Caco-2 (cell line): Measurements from ENCODE around the gene SEMA3F. TPM values are rescaled to one million over a fixed set of nuclear protein-coding genes. Genes with fewer than 3 reads are reported as not detected.

Source experiments
- BruUV-seq: library from RNA; stranded (reverse); fragments of 400-500 nt; replicated peaks from 2 replicates; lab custom pipeline; 2021; lab: Mats Ljungman, UMichigan
- CTCF ChIA-PET: fragments of 300-600 bp; sonication (Branson Sonifier 250); formaldehyde crosslinking; loops from one replicate; lab custom pipeline; 2022; ENCODE audit warnings: antibody characterized with exemption; lab: Charles Lee
- POLR2A ChIA-PET: fragments of 300-600 bp; sonication (Branson Sonifier 250); formaldehyde crosslinking; loops from one replicate; lab custom pipeline; 2022; ENCODE audit warnings: antibody characterized with exemption; lab: Charles Lee
- DNase-seq, 2 experiments: peaks; one replicate each; pipeline versions ENCODE4 v3.0.0 to v3.0.0-alpha.2; 2020 to 2022
- H3K27me3 ChIP-seq: replicated peaks from 2 replicates; pipeline ENCODE4 v1.6.0; 2011; ENCODE audit warnings: low read length; ENCODE audit not compliant: control insufficient read depth, insufficient read depth
- H3K36me3 ChIP-seq: 2 replicates; pipeline ENCODE4 v1.5.1; 2011; ENCODE audit warnings: low read length; ENCODE audit not compliant: control insufficient read depth, insufficient read depth
- H3K4me1 ChIP-seq: fragments of 250-450 bp; sonication (Bioruptor Pico); 2 replicates; pipeline ENCODE4 v1.5.1; 2020; ENCODE audit warnings: mild to moderate bottlenecking
- H3K4me3 ChIP-seq: 2 replicates; pipeline ENCODE4 v1.5.1; 2011; ENCODE audit warnings: low read depth, mild to moderate bottlenecking, control low read depth, low read length
- H3K9me3 ChIP-seq: fragments of 250-450 bp; sonication (Bioruptor Pico); 2 replicates; pipeline ENCODE4 v1.5.1; 2020; ENCODE audit warnings: mild to moderate bottlenecking, moderate library complexity
- H3K27ac Mint-ChIP-seq: one replicate; pipeline ENCODE4 v1.8.0; 2022; ENCODE audit warnings: mixed read lengths; ENCODE audit not compliant: unreplicated experiment
- H3K27me3 Mint-ChIP-seq: one replicate; pipeline ENCODE4 v1.8.0; 2022; ENCODE audit warnings: mixed read lengths; ENCODE audit not compliant: insufficient read depth, unreplicated experiment
- H3K36me3 Mint-ChIP-seq: one replicate; pipeline ENCODE4 v1.8.0; 2022; ENCODE audit warnings: mild to moderate bottlenecking, mixed read lengths; ENCODE audit not compliant: insufficient read depth, unreplicated experiment
- H3K4me1 Mint-ChIP-seq: one replicate; pipeline ENCODE4 v1.8.0; 2022; ENCODE audit warnings: low read depth, mixed read lengths; ENCODE audit not compliant: unreplicated experiment
- H3K4me3 Mint-ChIP-seq: one replicate; pipeline ENCODE4 v1.8.0; 2022; ENCODE audit warnings: mild to moderate bottlenecking, moderate library complexity, mixed read lengths; ENCODE audit not compliant: unreplicated experiment
- H3K9me3 Mint-ChIP-seq: one replicate; pipeline ENCODE4 v1.8.0; 2022; ENCODE audit warnings: mixed read lengths; ENCODE audit not compliant: unreplicated experiment
- intact Hi-C: fragments of 100-400 bp; cut with micrococcal nuclease; formaldehyde crosslinking; loops from one replicate; pipeline ENCODE4 v1.10.0; 2022; ENCODE audit not compliant: unreplicated experiment
- total RNA-seq: library from RNA; stranded (reverse); gene quantifications from 2 replicates; pipeline ENCODE4 v1.2.3, GENCODE V29; 2022
- TF ChIP-seq, protein P1 (sequence below), 2 experiments: fragments of 200-600 bp in 1 of 2; IDR thresholded peaks; 1 replicate in 1 of 2; 2 replicates in 1 of 2; pipeline versions ENCODE4 v1.5.1 to v1.8.0; 2011 to 2022; ENCODE audit warnings: antibody characterized with exemption in 1 of 2, control low read depth in 1 of 2, inconsistent platforms in 1 of 2, low read depth in 1 of 2, low read length in 1 of 2, mild to moderate bottlenecking in 1 of 2, moderate library complexity in 1 of 2; ENCODE audit not compliant: insufficient read depth in 1 of 2, severe bottlenecking in 1 of 2, unreplicated experiment in 1 of 2

The SEMA3F gene
- total RNA-seq, 1 experiment from 2014 or later = 16.5 TPM

DNA sequence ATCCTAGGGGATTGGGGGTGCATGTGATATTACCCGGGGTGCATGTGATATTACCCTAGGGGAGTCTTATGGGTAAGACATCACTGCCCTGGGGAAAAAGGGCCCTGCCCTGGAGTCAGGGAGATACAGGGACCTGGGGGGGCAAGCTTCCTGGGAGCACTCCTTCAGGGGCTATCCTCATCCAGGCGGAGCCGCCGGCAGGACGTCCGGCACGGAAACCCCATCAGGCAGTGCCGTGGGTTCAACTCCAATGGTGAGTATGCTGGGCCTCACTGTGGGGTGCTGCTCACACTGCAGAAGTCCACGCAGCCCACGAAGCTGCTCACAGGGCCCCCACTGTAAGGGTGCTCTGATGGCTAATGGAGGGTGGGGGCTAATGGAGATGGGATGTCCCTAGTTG lies 31.0 kb downstream of the SEMA3F start:
- intact Hi-C loops = no loop called here
- CTCF ChIA-PET = no interaction called here
- POLR2A ChIA-PET = interaction anchor here (0.5 kb wide), 1 partner anchor 79 kb away, joined by 8 read pairs; no protein-coding TSS in a partner anchor
- H3K4me1 ChIP-seq = peaks cover 39% of the 10 kb centered on the region
- no peaks in the 10 kb centered on the region; the same call in 1 of the 2 replicates for H3K36me3 ChIP-seq
- DNase-seq = no peak
- Mint-ChIP-seq H3K9me3 (no peaks in the 10 kb centered on the region), H3K27me3 (no peaks in the 10 kb centered on the region), H3K4me1 (peaks cover 20% of the 10 kb centered on the region), H3K27ac (no peak overlapping the region), H3K4me3 (no peak overlapping the region), H3K36me3 (peaks cover 26% of the 10 kb centered on the region)
- TF ChIP-seq, protein P1, sequence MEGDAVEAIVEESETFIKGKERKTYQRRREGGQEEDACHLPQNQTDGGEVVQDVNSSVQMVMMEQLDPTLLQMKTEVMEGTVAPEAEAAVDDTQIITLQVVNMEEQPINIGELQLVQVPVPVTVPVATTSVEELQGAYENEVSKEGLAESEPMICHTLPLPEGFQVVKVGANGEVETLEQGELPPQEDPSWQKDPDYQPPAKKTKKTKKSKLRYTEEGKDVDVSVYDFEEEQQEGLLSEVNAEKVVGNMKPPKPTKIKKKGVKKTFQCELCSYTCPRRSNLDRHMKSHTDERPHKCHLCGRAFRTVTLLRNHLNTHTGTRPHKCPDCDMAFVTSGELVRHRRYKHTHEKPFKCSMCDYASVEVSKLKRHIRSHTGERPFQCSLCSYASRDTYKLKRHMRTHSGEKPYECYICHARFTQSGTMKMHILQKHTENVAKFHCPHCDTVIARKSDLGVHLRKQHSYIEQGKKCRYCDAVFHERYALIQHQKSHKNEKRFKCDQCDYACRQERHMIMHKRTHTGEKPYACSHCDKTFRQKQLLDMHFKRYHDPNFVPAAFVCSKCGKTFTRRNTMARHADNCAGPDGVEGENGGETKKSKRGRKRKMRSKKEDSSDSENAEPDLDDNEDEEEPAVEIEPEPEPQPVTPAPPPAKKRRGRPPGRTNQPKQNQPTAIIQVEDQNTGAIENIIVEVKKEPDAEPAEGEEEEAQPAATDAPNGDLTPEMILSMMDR (IDR thresholded peaks at IDR 0.05; ENCODE audit: insufficient read depth in 1 of 2, low read depth in 1 of 2, low read length in 1 of 2, severe bottlenecking in 1 of 2, unreplicated experiment in 1 of 2) = no peak
- BruUV-seq = no TSS peak
- no peaks in the 10 kb centered on the region for H3K9me3 ChIP-seq
- H3K27me3 ChIP-seq = no peaks in the 10 kb centered on the region
- H3K4me3 ChIP-seq = no peak overlapping the region

DNA sequence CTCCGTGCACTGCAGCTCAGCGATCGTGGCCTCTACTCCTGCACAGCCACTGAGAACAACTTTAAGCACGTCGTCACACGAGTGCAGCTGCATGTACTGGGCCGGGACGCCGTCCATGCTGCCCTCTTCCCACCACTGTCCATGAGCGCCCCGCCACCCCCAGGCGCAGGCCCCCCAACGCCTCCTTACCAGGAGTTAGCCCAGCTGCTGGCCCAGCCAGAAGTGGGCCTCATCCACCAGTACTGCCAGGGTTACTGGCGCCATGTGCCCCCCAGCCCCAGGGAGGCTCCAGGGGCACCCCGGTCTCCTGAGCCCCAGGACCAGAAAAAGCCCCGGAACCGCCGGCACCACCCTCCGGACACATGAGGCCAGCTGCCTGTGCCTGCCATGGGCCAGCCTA lies 32.6 kb downstream of the SEMA3F start:
- intact Hi-C loops = no loop called here

DNA sequence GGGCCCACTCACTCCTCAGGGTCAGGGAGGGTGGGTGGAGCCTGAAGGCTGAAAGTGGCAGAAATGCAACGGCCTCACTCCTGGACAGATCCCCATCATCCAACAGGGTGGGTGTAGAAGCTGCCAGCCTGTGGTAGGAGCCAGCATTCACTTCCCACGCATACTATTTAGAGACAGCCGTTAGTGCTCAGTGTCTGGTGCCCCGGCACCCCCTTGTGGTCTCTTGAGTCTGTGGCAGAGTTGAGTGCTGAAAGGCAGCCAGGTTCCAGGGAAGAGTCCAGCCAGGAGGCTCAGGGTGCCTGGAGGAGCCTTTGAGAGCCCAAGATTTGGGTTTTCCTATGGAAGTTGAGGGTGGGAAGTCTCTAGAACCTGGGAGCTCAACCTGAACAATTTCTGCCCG lies 34.1 kb downstream of the SEMA3F start:
- Mint-ChIP-seq H3K27ac (no peak overlapping the region), H3K27me3 (no peaks in the 10 kb centered on the region), H3K36me3 (peaks cover 4% of the 10 kb centered on the region), H3K9me3 (no peaks in the 10 kb centered on the region), H3K4me3 (no peak overlapping the region), H3K4me1 (peaks cover under 1% of the 10 kb centered on the region)
- Histone ChIP-seq H3K36me3 (no peaks in the 10 kb centered on the region), H3K4me1 (peaks cover 12% of the 10 kb centered on the region), H3K4me3 (no peak overlapping the region), H3K9me3 (no peaks in the 10 kb centered on the region), H3K27me3 (no peaks in the 10 kb centered on the region)
- intact Hi-C loops = loop anchor here (1.0 kb wide), 2 partner anchors 34 to 68 kb away; partner anchors contain the start of gene SEMA3F
- POLR2A ChIA-PET = no interaction called here
- TF ChIP-seq, protein P1 (IDR thresholded peaks at IDR 0.05; ENCODE audit: insufficient read depth in 1 of 2, low read depth in 1 of 2, low read length in 1 of 2, severe bottlenecking in 1 of 2, unreplicated experiment in 1 of 2) = peak; percentile 73 to 93
- CTCF ChIA-PET = interaction anchor here (0.5 to 2.4 kb wide), 3 partner anchors 14 to 88 kb away, joined by 4 to 15 read pairs (median 4); no protein-coding TSS in a partner anchor
- no TSS peak for BruUV-seq
- DNase-seq = peak; percentile 78 to 82

More for the DNA sequence above, 32.6 kb downstream of the SEMA3F start:
- no peaks in the 10 kb centered on the region for H3K27me3 ChIP-seq
- H3K4me1 Mint-ChIP-seq = peaks cover 11% of the 10 kb centered on the region
- H3K27me3 Mint-ChIP-seq = no peaks in the 10 kb centered on the region
- POLR2A ChIA-PET = no interaction called here
- no peaks in the 10 kb centered on the region for H3K9me3 Mint-ChIP-seq
- no peak overlapping the region for H3K4me3 Mint-ChIP-seq
- no TSS peak for BruUV-seq
- TF ChIP-seq, protein P1 (IDR thresholded peaks at IDR 0.05; ENCODE audit: insufficient read depth in 1 of 2, low read depth in 1 of 2, low read length in 1 of 2, severe bottlenecking in 1 of 2, unreplicated experiment in 1 of 2) = no peak
- H3K36me3 Mint-ChIP-seq = peaks cover 13% of the 10 kb centered on the region
- no peak overlapping the region for H3K4me3 ChIP-seq
- CTCF ChIA-PET = interaction anchor here (2.4 kb wide), 1 partner anchor 67 kb away, joined by 15 read pairs; no protein-coding TSS in a partner anchor
- no peaks in the 10 kb centered on the region for H3K9me3 ChIP-seq
- H3K36me3 ChIP-seq = no peaks in the 10 kb centered on the region; the same call in 1 of the 2 replicates
- peaks cover 27% of the 10 kb centered on the region for H3K4me1 ChIP-seq
- H3K27ac Mint-ChIP-seq = no peak overlapping the region
- DNase-seq = no peak
